B cell (primary cell): ENCODE measurements around the gene APBA2. TPM values are rescaled to one million over a fixed set of nuclear protein-coding genes. Genes with fewer than 3 reads are reported as not detected.

Experiments
- ATAC-seq: fragments of 200-7000 bp; cut with Tn5 transposase; one replicate; pipeline ENCODE4 v1.10.0; 2021; ENCODE audit warnings: low read depth, mild to moderate bottlenecking, moderate number of reproducible peaks, moderate library complexity
- CTCF ChIA-PET: fragments of 350-600 bp; sonication (Branson Sonifier 250); formaldehyde crosslinking; loops from one replicate; lab custom pipeline; 2021; ENCODE audit warnings: antibody characterized with exemption, inconsistent platforms; lab: Charles Lee
- POLR2A ChIA-PET: fragments of 350-600 bp; sonication (Branson Sonifier 250); formaldehyde crosslinking; loops from one replicate; lab custom pipeline; 2021; ENCODE audit warnings: antibody characterized with exemption; lab: Charles Lee
- DNase-seq: peaks from one replicate; pipeline ENCODE4 v3.0.0; 2013
- H2AFZ ChIP-seq: 2 replicates; pipeline ENCODE4 v1.6.1; 2012; ENCODE audit warnings: mild to moderate bottlenecking, low read depth, low read length; ENCODE audit not compliant: insufficient read depth, poor library complexity, severe bottlenecking
- H3K27ac ChIP-seq, 2 donors: 1 replicate in 1 of 2; 2 replicates in 1 of 2; pipeline ENCODE4 v1.5.1; 2012 to 2013; ENCODE audit warnings: low read length in 2 of 2, mild to moderate bottlenecking in 2 of 2, moderate library complexity in 1 of 2
- H3K27me3 ChIP-seq, 4 experiments: fragments of 200-600 bp in 1 of 4; sonication (generic) in 1 of 4; replicated peaks in 1 of 4; 1 replicate in 2 of 4; 2 replicates in 2 of 4; pipeline versions ENCODE4 v1.6.1 to v1.7.0; 2013 to 2016; ENCODE audit warnings: low read length in 3 of 4, mild to moderate bottlenecking in 2 of 4, mixed read lengths in 1 of 4, moderate library complexity in 1 of 4; ENCODE audit not compliant: insufficient read depth in 4 of 4, control insufficient read depth in 3 of 4; ENCODE audit errors: control extremely low read depth in 1 of 4
- H3K36me3 ChIP-seq, 2 experiments: replicated peaks in 1 of 2; 1 replicate in 1 of 2; 2 replicates in 1 of 2; pipeline versions ENCODE4 v1.6.1 to v1.7.1; 2013; ENCODE audit warnings: low read length in 1 of 2; ENCODE audit not compliant: insufficient read depth in 2 of 2, control insufficient read depth in 1 of 2; ENCODE audit errors: control extremely low read depth in 1 of 2, extremely low read depth in 1 of 2
- H3K4me1 ChIP-seq, 2 donors: fragments of 200-600 bp in 1 of 2; sonication (generic) in 1 of 2; 1 replicate in 1 of 2; 2 replicates in 1 of 2; pipeline versions ENCODE4 v1.5.1 to v1.6.1; 2013 to 2017; ENCODE audit warnings: low read length in 2 of 2; ENCODE audit not compliant: control insufficient read depth in 2 of 2, insufficient read depth in 2 of 2
- H3K4me2 ChIP-seq: replicated peaks from 2 replicates; pipeline ENCODE3; 2012; ENCODE audit warnings: mild to moderate bottlenecking, low read depth, low read length; ENCODE audit not compliant: poor library complexity, severe bottlenecking
- H3K4me3 ChIP-seq, 5 experiments: fragments of 200-600 bp in 1 of 5; sonication (generic) in 1 of 5; 1 replicate in 3 of 5; 2 replicates in 2 of 5; pipeline versions ENCODE4 v1.5.1 to v1.7.0; 2011 to 2016; ENCODE audit warnings: low read length in 4 of 5, mild to moderate bottlenecking in 4 of 5, low read depth in 2 of 5, control low read depth in 1 of 5, moderate library complexity in 1 of 5; ENCODE audit not compliant: insufficient read depth in 1 of 5; ENCODE audit errors: control extremely low read depth in 1 of 5, extremely low read depth in 1 of 5
- H3K79me2 ChIP-seq: fragments of 200-600 bp; sonication (generic); one replicate; pipeline ENCODE4 v1.6.0; 2016; ENCODE audit warnings: low read length; ENCODE audit not compliant: control insufficient read depth, insufficient read depth
- H3K9ac ChIP-seq: fragments of 200-600 bp; sonication (generic); 2 replicates; pipeline ENCODE4 v1.6.1; 2017; ENCODE audit warnings: mild to moderate bottlenecking, low read length, moderate library complexity
- H3K9me3 ChIP-seq, 3 donors: one replicate each; pipeline versions ENCODE4 v1.6.1 to v1.7.1; 2013; ENCODE audit warnings: low read length in 2 of 3; ENCODE audit not compliant: control insufficient read depth in 2 of 3, insufficient read depth in 1 of 3; ENCODE audit errors: control extremely low read depth in 1 of 3
- H4K20me1 ChIP-seq: 2 replicates; pipeline ENCODE4 v1.6.0; 2012; ENCODE audit warnings: mild to moderate bottlenecking, low read length; ENCODE audit not compliant: insufficient read depth, control insufficient read depth, poor library complexity, severe bottlenecking
- H3K27ac Mint-ChIP-seq: one replicate; pipeline ENCODE4 v1.8.0; 2021; ENCODE audit warnings: mixed read lengths
- H3K27me3 Mint-ChIP-seq: one replicate; pipeline ENCODE4 v1.8.0; 2021; ENCODE audit warnings: mixed read lengths
- H3K4me1 Mint-ChIP-seq: one replicate; pipeline ENCODE4 v1.8.0; 2021; ENCODE audit warnings: mixed read lengths
- H3K4me3 Mint-ChIP-seq: one replicate; pipeline ENCODE4 v1.8.0; 2021; ENCODE audit warnings: mixed read lengths
- H3K9me3 Mint-ChIP-seq: one replicate; pipeline ENCODE4 v1.8.0; 2022; ENCODE audit warnings: mixed read lengths; ENCODE audit not compliant: insufficient read depth
- EZH2 ChIP-seq: IDR thresholded peaks from 2 replicates; pipeline ENCODE4 v1.6.1; 2012; ENCODE audit warnings: borderline replicate concordance, low read depth, mild to moderate bottlenecking, moderate library complexity, low read length; ENCODE audit not compliant: insufficient read depth, poor library complexity, severe bottlenecking
- WGBS: methylation state at CpG from one replicate; pipeline ENCODE4 v1.1.5; 2013; ENCODE audit warnings: missing lambda C conversion rate; ENCODE audit not compliant: insufficient coverage; 5-methylcytosine and 5-hydroxymethylcytosine counted together
- intact Hi-C: fragments of 100-400 bp; cut with micrococcal nuclease; formaldehyde crosslinking; loops from one replicate; pipeline ENCODE4 v1.10.0; 2022
- polyA plus RNA-seq: library from polyadenylated mRNA; depleted of rRNA; stranded (reverse); fragments of >200 nt; gene quantifications from 2 replicates; pipeline ENCODE4 v1.2.3, GENCODE V29; 2012
- total RNA-seq, 2 donors: library from RNA; stranded (reverse); fragments of 120-200 nt in 1 of 2; gene quantifications; 1 replicate in 1 of 2; 2 replicates in 1 of 2; pipeline versions ENCODE4 v1.2.3 to v1.2.4, GENCODE V29; 2013 to 2022
- TF ChIP-seq, protein P1 (sequence below): fragments of 200-600 bp; IDR thresholded peaks from one replicate; pipeline ENCODE4 v1.8.0; 2022; ENCODE audit warnings: antibody characterized with exemption, mild to moderate bottlenecking

Gene APBA2
- total and polyA plus RNA-seq, 2 donors (not counting 1 experiment from before 2014, with no cell fraction given) = 0.19 TPM; not detected in 1

DNA sequence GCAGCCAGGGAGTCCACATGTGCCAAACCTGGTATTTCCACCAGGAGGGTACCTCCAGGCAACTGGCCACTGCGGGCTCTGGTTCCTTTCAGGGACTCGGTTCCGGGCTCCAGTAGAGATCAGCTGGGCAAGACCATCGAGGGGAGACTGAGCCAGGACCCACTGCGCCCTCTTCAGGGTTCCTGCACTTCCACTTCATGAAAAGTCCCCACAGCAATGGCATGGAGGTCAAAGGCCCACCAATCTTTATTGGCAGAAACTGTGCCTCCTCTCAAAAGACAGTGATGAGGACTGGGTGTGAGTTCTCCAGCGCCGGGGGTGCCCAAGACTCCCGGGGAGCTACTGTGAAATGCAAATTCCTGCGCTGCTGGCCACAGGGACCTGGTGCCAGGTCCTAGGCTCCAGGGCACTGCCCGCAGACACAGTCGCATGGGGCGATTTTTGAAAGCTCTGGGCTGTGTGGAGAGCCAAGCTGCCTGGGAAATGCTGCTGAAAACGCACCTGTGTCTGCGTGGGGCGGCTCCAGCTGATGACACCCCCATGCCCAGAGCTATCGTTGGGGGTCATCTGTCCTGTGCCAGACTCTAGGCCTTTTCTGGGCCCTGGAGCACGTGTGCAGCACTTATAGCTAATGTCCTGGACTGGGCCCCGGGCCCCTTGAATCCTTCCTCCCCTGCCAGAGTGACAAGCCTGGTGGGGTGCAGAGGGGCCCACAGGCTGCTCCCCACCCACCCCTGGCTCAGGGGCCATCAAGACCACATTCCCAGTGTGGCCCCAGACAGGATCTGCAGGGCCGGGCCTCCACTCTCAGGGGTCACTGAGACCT, 239.8 kb downstream of the APBA2 start:
- Mint-ChIP-seq H3K9me3 (no peaks in the 10 kb centered on the region), H3K27me3 (no peaks in the 10 kb centered on the region), H3K27ac (no peak overlapping the region), H3K4me1 (no peaks in the 10 kb centered on the region), H3K4me3 (no peak overlapping the region)
- Histone ChIP-seq H3K27ac (no peak overlapping the region), H3K9ac (no peak overlapping the region), H3K4me1 (no peaks in the 10 kb centered on the region), H2AFZ (no peak overlapping the region), H3K9me3 (peaks cover 0 to 3% (median 0%) of the 10 kb centered on the region in 3 donors), H3K4me2 (no peak overlapping the region), H3K27me3 (no peaks in the 10 kb centered on the region), H4K20me1 (no peaks in the 10 kb centered on the region), H3K36me3 (no peaks in the 10 kb centered on the region), H3K79me2 (no peaks in the 10 kb centered on the region), H3K4me3 (no peak overlapping the region)
- no peak for ATAC-seq
- ChIA-PET POLR2A (no interaction called here), CTCF (no interaction called here)
- 89% methylated on average over 19 of the region's 19 CpGs for WGBS
- DNase-seq = no peak
- intact Hi-C loops = no loop called here
- no peak for TF ChIP-seq EZH2
- TF ChIP-seq, protein P1, sequence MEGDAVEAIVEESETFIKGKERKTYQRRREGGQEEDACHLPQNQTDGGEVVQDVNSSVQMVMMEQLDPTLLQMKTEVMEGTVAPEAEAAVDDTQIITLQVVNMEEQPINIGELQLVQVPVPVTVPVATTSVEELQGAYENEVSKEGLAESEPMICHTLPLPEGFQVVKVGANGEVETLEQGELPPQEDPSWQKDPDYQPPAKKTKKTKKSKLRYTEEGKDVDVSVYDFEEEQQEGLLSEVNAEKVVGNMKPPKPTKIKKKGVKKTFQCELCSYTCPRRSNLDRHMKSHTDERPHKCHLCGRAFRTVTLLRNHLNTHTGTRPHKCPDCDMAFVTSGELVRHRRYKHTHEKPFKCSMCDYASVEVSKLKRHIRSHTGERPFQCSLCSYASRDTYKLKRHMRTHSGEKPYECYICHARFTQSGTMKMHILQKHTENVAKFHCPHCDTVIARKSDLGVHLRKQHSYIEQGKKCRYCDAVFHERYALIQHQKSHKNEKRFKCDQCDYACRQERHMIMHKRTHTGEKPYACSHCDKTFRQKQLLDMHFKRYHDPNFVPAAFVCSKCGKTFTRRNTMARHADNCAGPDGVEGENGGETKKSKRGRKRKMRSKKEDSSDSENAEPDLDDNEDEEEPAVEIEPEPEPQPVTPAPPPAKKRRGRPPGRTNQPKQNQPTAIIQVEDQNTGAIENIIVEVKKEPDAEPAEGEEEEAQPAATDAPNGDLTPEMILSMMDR = no peak

DNA sequence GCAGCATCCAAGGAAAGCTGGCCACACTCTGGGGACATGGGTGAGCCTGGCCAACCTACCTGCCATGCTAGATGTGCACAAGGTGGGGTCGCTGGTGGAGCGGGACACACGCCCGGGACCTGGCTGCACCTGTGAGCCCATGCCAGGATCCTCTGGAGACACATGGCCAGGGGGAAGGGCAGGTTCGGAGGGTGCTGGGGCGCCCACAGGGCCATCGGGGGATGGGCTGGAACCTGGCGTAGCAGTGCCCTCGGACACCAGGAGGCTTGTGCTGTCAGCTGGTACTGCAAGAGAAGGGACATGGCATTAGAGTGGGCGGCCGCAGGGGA, 240.4 kb downstream of the APBA2 start:
- Mint-ChIP-seq H3K4me1 (no peaks in the 10 kb centered on the region), H3K27ac (no peak overlapping the region), H3K9me3 (no peaks in the 10 kb centered on the region), H3K4me3 (no peak overlapping the region), H3K27me3 (no peaks in the 10 kb centered on the region)
- 82% methylated on average over 11 of the region's 11 CpGs for WGBS
- POLR2A ChIA-PET = no interaction called here
- TF ChIP-seq, protein P1 = no peak
- TF ChIP-seq EZH2 = no peak
- intact Hi-C loops = no loop called here
- CTCF ChIA-PET = no interaction called here
- DNase-seq (no peak), ATAC-seq (no peak)
- Histone ChIP-seq H3K27ac (no peak overlapping the region), H3K9me3 (peaks cover 0 to 3% (median 0%) of the 10 kb centered on the region in 3 donors), H3K9ac (no peak overlapping the region), H3K4me3 (no peak overlapping the region), H4K20me1 (no peaks in the 10 kb centered on the region), H2AFZ (no peak overlapping the region), H3K79me2 (no peaks in the 10 kb centered on the region), H3K4me1 (no peaks in the 10 kb centered on the region), H3K36me3 (no peaks in the 10 kb centered on the region), H3K4me2 (no peak overlapping the region), H3K27me3 (no peaks in the 10 kb centered on the region)
